Chondrocyte (in vitro differentiated cells): ENCODE measurements around the gene CDYL. TPM values are rescaled to one million over a fixed set of nuclear protein-coding genes. Genes with fewer than 3 reads are reported as not detected.
"Not testable (repeated sequence)": the region's sequence is repeated elsewhere in the genome, so short reads cannot be mapped to it uniquely, and the experiment has no call there.

Experiments
- DNase-seq: peaks from one replicate; pipeline ENCODE4 v3.0.0; 2021; ENCODE audit warnings: mixed read lengths, low spot score
- H3K27ac Mint-ChIP-seq: one replicate; pipeline ENCODE4 v1.8.0; 2021; ENCODE audit warnings: mild to moderate bottlenecking, moderate library complexity, mixed read lengths; ENCODE audit not compliant: unreplicated experiment
- H3K27me3 Mint-ChIP-seq: 2 replicates; pipeline ENCODE4 v1.8.0; 2021; ENCODE audit warnings: low read depth, mixed read lengths
- H3K36me3 Mint-ChIP-seq: 2 replicates; pipeline ENCODE4 v1.8.0; 2021; ENCODE audit warnings: low read depth, mixed read lengths
- H3K4me1 Mint-ChIP-seq: 2 replicates; pipeline ENCODE4 v1.8.0; 2021; ENCODE audit warnings: low read depth, mild to moderate bottlenecking, mixed read lengths
- H3K4me3 Mint-ChIP-seq: one replicate; pipeline ENCODE4 v1.8.0; 2021; ENCODE audit warnings: mild to moderate bottlenecking, moderate library complexity, mixed read lengths; ENCODE audit not compliant: unreplicated experiment
- H3K9me3 Mint-ChIP-seq: 2 replicates; pipeline ENCODE4 v1.8.0; 2021; ENCODE audit warnings: low read depth, mixed read lengths
- total RNA-seq: library from RNA; stranded (reverse); gene quantifications from 3 replicates; pipeline ENCODE4 v1.2.1, GENCODE V29; 2021
- TF ChIP-seq, protein P1 (sequence below): fragments of 200-600 bp; sonication (generic); IDR thresholded peaks from 2 replicates; pipeline ENCODE4 v1.5.0; 2021; ENCODE audit warnings: antibody characterized with exemption, mild to moderate bottlenecking, moderate library complexity

Gene CDYL
- total RNA-seq, 1 donor from 2014 or later: 63.7 TPM

DNA sequence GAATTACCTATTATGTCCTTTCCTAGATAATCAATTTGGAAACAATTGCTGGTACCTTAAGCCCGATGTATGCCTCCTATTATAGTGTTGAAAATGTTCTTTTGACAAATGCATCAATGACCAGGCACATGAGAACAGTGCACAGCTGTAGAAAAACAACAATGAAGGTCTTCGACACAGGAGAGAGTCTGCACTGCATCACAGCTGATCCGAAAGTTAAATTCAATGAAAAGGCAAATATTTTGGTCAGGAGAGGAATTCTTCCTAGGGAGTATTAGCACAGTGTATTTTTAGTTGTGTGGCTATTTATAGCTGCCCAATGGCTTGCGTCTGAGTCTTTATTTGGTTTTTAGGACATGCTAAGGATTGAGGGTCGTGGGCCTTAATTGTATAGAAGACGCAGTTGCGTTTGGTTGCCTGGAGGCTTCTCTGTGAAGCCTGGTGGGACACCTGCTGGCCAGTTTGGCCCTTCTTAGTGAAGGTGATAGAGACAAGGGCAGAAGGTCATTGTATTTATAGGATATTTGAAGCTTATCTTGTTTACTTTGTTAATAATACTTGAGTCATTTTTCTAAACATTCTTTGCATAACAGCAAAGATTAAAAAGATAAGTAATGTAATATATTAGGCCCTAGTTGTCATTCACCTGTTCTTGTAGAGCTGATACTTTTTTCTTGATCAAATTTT lies 72.3 kb downstream of the CDYL start:
- Mint-ChIP-seq H3K4me3 (no peak overlapping the region), H3K27me3 (no peaks in the 10 kb centered on the region), H3K36me3 (peaks cover 10% of the 10 kb centered on the region), H3K9me3 (peaks cover 12% of the 10 kb centered on the region), H3K4me1 (peaks cover 26% of the 10 kb centered on the region), H3K27ac (peak overlapping the region; percentile 52)
- TF ChIP-seq, protein P1, sequence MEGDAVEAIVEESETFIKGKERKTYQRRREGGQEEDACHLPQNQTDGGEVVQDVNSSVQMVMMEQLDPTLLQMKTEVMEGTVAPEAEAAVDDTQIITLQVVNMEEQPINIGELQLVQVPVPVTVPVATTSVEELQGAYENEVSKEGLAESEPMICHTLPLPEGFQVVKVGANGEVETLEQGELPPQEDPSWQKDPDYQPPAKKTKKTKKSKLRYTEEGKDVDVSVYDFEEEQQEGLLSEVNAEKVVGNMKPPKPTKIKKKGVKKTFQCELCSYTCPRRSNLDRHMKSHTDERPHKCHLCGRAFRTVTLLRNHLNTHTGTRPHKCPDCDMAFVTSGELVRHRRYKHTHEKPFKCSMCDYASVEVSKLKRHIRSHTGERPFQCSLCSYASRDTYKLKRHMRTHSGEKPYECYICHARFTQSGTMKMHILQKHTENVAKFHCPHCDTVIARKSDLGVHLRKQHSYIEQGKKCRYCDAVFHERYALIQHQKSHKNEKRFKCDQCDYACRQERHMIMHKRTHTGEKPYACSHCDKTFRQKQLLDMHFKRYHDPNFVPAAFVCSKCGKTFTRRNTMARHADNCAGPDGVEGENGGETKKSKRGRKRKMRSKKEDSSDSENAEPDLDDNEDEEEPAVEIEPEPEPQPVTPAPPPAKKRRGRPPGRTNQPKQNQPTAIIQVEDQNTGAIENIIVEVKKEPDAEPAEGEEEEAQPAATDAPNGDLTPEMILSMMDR: peak; percentile 64
- DNase-seq: no peak

DNA sequence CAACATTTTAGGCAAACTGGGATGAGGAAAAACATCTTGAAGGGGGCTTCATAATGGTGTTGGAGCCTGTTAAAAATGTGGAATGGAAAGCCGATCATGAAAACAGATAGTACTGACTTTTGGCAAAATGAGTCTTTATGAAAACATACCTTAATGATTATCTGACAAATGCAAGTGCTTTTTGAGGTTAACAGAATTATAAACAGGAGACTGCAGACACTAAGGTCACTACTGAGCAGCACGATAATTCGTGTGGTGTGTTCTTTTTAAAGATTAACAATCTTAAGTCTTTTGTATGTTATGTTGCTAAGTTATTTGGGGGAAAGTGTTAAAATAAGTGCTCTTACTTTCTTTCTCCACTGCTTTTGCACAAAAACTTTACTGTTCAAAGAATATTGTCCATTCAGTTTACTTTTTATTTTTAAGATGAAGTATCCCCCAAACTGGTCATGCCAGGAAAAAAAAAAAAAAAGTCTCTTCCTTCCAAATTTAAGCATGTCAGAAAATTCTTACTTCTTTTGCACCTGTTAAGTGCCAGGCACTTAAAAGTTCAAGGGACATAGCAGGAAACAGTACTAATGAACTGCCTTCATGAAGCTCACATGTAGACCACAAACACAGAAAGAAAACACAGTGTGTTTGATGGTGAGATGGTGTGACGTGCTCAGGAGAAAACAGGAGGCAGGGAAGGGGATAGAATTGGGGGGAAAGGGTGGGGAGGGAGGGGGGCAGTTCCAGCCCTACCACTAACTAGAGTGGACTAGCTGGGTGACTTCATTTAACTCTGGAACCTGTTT lies 73.2 kb downstream of the CDYL start:
- TF ChIP-seq, protein P1: no peak
- Mint-ChIP-seq H3K4me3 (no peak overlapping the region), H3K4me1 (peaks cover 30% of the 10 kb centered on the region), H3K36me3 (peaks cover 5% of the 10 kb centered on the region), H3K9me3 (peaks cover 4% of the 10 kb centered on the region), H3K27ac (no peak overlapping the region), H3K27me3 (no peaks in the 10 kb centered on the region)
- DNase-seq: no peak

DNA sequence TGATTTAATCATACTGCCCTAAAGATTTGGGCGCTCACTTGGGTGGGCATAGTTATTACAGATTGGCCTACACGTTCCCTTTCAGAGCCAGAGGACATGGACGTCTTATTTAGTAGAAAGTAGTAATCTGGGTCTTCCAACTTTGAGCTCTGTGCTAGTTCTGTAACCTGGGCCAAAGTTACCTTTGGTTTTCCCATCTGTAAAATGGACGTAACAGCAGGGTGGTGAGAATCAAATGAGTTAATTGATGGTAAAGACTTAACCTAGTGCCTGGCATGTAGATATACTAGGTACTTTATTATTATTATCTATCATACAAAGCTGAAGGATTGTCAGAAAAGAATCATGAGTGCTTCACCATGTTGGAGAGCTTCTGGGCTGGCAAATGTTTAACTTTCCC lies 74.8 kb downstream of the CDYL start:
- TF ChIP-seq, protein P1: no peak
- H3K27me3 Mint-ChIP-seq: no peaks in the 10 kb centered on the region
- no peak for DNase-seq
- no peak overlapping the region for H3K4me3 Mint-ChIP-seq
- no peaks in the 10 kb centered on the region for H3K36me3 Mint-ChIP-seq
- no peak overlapping the region for H3K27ac Mint-ChIP-seq
- no peaks in the 10 kb centered on the region for H3K9me3 Mint-ChIP-seq
- peaks cover 27% of the 10 kb centered on the region for H3K4me1 Mint-ChIP-seq

DNA sequence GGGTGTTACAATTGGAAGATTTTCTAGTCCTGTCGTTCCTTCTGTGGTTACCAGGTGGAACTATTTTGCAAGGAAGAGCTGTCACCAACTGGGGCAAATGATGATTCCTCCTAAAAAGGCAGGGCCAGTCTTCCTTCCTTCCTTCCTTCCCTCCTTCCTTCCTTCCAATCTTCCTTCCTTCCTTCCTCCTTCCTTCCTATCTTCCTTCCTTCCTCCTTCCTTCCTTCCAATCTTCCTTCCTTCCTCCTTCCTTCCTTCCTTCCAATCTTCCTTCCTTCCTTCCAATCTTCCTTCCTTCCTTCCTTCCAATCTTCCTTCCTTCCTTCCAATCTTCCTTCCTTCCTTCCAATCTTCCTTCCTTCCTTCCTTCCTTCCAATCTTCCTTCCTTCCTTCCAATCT lies 76.0 kb downstream of the CDYL start:
- not testable (repeated sequence) for H3K36me3 Mint-ChIP-seq, DNase-seq, H3K9me3 Mint-ChIP-seq, H3K27me3 Mint-ChIP-seq, H3K4me3 Mint-ChIP-seq, H3K27ac Mint-ChIP-seq
- peaks cover 27% of the 10 kb centered on the region for H3K4me1 Mint-ChIP-seq

DNA sequence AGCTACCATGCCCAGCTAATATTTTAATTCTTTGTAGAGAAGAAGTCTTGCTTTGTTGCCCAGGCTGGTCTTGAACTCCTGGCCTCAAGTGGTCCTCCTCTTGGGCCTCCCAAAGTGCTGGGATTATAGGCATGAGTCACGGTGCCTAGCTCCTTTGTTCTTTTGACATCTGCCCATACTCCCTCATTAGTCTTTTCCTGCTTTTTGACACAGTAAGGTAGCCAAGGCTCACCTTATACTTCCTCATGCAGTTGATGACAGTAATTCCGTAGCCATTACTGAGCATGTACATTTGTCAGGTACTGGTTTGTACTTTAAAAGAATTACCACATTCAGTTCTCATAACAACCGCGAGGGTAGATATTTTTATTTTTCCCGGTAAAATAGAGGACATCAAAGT lies 76.7 kb downstream of the CDYL start:
- no peak for DNase-seq
- TF ChIP-seq, protein P1: no peak
- Mint-ChIP-seq H3K4me1 (peaks cover 27% of the 10 kb centered on the region), H3K4me3 (no peak overlapping the region), H3K27ac (no peak overlapping the region), H3K27me3 (no peaks in the 10 kb centered on the region), H3K36me3 (no peaks in the 10 kb centered on the region), H3K9me3 (no peaks in the 10 kb centered on the region)
